Body of pancreas (tissue), 4 donors: Measurements from ENCODE around the gene COLEC12. TPM values are rescaled to one million over a fixed set of nuclear protein-coding genes. Genes with fewer than 3 reads are reported as not detected.

Experiments
- ATAC-seq: fragments of 150-250 bp; one replicate; pipeline ENCODE4 v1.9.1; 2016
- DNase-seq, 4 donors: peaks; one replicate each; pipeline ENCODE4 v3.0.0-alpha.2; 2019
- H3K27ac ChIP-seq, 4 donors: fragments of 200-600 bp; sonication (generic); 1 replicate in 3 of 4; 2 replicates in 1 of 4; pipeline versions ENCODE4 v1.5.1 to v1.6.1; 2016 to 2019; ENCODE audit warnings: mild to moderate bottlenecking in 1 of 4, mixed read lengths in 1 of 4, moderate library complexity in 1 of 4
- H3K27me3 ChIP-seq, 2 donors: fragments of 200-600 bp; sonication (generic); one replicate each; pipeline ENCODE4 v1.6.0; 2016; ENCODE audit warnings: mild to moderate bottlenecking in 1 of 2
- H3K36me3 ChIP-seq, 2 donors: fragments of 200-600 bp; sonication (generic); replicated peaks in 1 of 2; 2 replicates each; pipeline ENCODE4 v1.5.1; 2016; ENCODE audit warnings: low read depth in 2 of 2; ENCODE audit not compliant: insufficient read depth in 1 of 2
- H3K4me1 ChIP-seq: fragments of 200-600 bp; sonication (generic); one replicate; pipeline ENCODE4 v1.6.0; 2016
- H3K4me3 ChIP-seq, 2 donors: fragments of 200-600 bp; sonication (generic); 1 replicate in 1 of 2; 2 replicates in 1 of 2; pipeline ENCODE4 v1.5.1; 2016 to 2019
- H3K9me3 ChIP-seq, 3 donors: fragments of 200-600 bp; sonication (generic); 1 replicate in 2 of 3; 2 replicates in 1 of 3; pipeline ENCODE4 v1.5.1; 2016
- CTCF ChIP-seq, 7 experiments: fragments of 450-650 bp in 4 of 7; fragments of 200-600 bp in 3 of 7; sonication (generic) in 3 of 7; IDR thresholded peaks; one replicate each; pipeline ENCODE4 v1.5.1; 2016 to 2019; ENCODE audit warnings: antibody characterized with exemption in 7 of 7
- POLR2A ChIP-seq, 3 donors: fragments of 450-650 bp; IDR thresholded peaks; one replicate each; pipeline ENCODE4 v1.6.1; 2016; ENCODE audit warnings: antibody characterized with exemption in 3 of 3, mild to moderate bottlenecking in 2 of 3
- WGBS, 2 donors: methylation state at CpG; one replicate each; pipeline ENCODE4 v1.1.5; 2017; 5-methylcytosine and 5-hydroxymethylcytosine counted together
- intact Hi-C: fragments of 100-400 bp; cut with DNase I; formaldehyde crosslinking; loops from one replicate; pipeline ENCODE4 v1.15.1; 2023
- total RNA-seq, 2 donors: library from RNA; depleted of rRNA; stranded (reverse); fragments of >200 nt; gene quantifications; one replicate each; pipeline ENCODE4 v1.1.0, GENCODE V29; 2016

COLEC12 gene
- total RNA-seq, 2 donors from 2014 or later: 3.6 to 4.2 TPM

- Histone ChIP-seq H3K9me3 (no peaks in the 10 kb centered on the region), H3K27ac (no peak overlapping the region), H3K4me1 (no peaks in the 10 kb centered on the region), H3K36me3 (no peaks in the 10 kb centered on the region), H3K4me3 (no peak overlapping the region), H3K27me3 (no peaks in the 10 kb centered on the region)
- TF ChIP-seq POLR2A (IDR thresholded peaks at IDR 0.05): no peak
- no peak for TF ChIP-seq CTCF (IDR thresholded peaks at IDR 0.05)
- intact Hi-C loops: no loop called here
- ATAC-seq: no peak
- DNase-seq: no peak
- WGBS, 2 donors: 77 to 85% methylated on average over 8 of the region's 8 CpGs
Observed at GRCh38 chr18:404061-404636, 96.4 kb downstream of the COLEC12 start.

DNA sequence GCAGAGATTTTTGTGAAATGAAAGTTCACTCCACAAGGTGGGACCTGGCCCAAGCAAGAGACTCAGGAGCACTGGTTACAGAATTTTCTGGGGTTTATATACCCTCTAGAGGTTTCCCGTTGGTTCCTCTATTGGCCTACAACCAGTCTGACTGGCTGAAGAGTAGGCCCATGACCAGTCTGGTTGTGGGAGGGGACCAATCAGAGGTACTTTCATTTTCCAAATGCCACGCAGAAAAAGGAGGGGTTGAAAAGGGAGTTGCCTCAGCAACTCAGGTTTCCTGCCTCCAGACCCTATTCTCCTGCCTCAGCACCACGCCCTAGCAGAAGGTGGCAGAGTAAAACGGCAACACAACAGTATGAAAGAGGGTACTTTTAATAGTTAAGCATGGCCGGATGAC, 98.4 kb downstream of the COLEC12 start:
- ATAC-seq (no peak), DNase-seq (no peak)
- intact Hi-C loops: no loop called here
- peaks cover 14% of the 10 kb centered on the region for H3K4me1 ChIP-seq
- WGBS, 2 donors: 76 to 85% methylated on average over 5 of the region's 5 CpGs
- TF ChIP-seq POLR2A (IDR thresholded peaks at IDR 0.05) (no peak), CTCF (IDR thresholded peaks at IDR 0.05) (no peak)
- no peak overlapping the region for H3K27ac ChIP-seq
- H3K27me3 ChIP-seq: no peaks in the 10 kb centered on the region
- H3K9me3 ChIP-seq: no peaks in the 10 kb centered on the region
- no peak overlapping the region for H3K4me3 ChIP-seq
- H3K36me3 ChIP-seq: no peaks in the 10 kb centered on the region

DNA sequence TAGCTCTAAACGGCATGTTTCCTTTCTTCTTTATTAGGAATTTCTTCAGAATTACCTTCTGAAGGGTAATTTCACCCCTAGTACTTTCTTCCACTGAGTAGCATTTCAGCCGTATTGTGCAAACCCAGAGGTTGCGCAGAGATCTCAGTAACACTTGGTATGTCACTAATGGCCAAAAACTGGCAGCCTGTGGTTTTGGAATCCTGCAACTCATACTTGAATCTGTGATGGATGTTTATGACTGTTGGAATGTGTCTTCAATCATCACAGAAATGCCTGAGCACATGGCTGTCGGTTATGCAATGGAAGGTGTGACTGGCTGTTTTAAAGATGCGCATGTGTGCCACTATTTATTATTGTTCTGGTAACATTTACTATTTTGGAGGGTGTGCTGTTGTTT, 100.0 kb downstream of the COLEC12 start:
- Histone ChIP-seq H3K4me3 (no peak overlapping the region), H3K36me3 (no peaks in the 10 kb centered on the region), H3K4me1 (peaks cover 31% of the 10 kb centered on the region), H3K27me3 (no peaks in the 10 kb centered on the region), H3K27ac (no peak overlapping the region), H3K9me3 (no peaks in the 10 kb centered on the region)
- TF ChIP-seq POLR2A (IDR thresholded peaks at IDR 0.05): no peak
- no peak for TF ChIP-seq CTCF (IDR thresholded peaks at IDR 0.05)
- 79 to 93% methylated on average over 5 of the region's 5 CpGs for WGBS, 2 donors
- DNase-seq: no peak
- no peak for ATAC-seq
- intact Hi-C loops: no loop called here

DNA sequence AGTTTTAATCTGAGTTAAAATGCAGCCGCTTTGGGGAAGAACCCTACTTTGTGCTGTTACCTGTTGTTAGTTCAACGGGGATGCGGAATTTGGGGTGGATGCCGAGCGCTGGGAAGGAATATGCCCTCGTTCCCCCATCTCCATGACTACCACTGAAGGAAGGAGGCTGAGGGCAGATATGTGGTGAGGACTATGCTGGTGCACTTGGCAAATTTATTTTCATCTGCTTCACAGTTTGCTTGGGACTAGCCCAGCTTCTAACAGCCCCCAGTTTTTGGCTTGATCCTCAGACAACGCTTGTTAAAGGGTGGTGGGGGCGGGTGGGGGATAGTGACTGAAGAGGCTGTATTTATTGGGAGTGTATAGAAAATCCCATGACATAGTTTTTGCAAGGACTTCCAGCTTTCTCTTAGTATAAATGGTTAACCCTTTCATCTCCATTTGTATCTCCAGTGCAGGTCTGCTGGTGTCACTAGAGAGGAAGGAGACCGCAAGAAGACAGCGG, 100.8 kb downstream of the COLEC12 start:
- 75 to 78% methylated on average over 10 of the region's 10 CpGs for WGBS, 2 donors
- no peaks in the 10 kb centered on the region for H3K27me3 ChIP-seq
- H3K4me3 ChIP-seq: no peak overlapping the region
- DNase-seq: no peak
- no peaks in the 10 kb centered on the region for H3K9me3 ChIP-seq
- intact Hi-C loops: no loop called here
- no peak overlapping the region for H3K27ac ChIP-seq
- no peak for ATAC-seq
- no peaks in the 10 kb centered on the region for H3K36me3 ChIP-seq
- H3K4me1 ChIP-seq: peaks cover 39% of the 10 kb centered on the region
- TF ChIP-seq POLR2A (IDR thresholded peaks at IDR 0.05) (no peak), CTCF (IDR thresholded peaks at IDR 0.05) (no peak)
